ENCODE results near the gene TXNIP. TPM values are rescaled to one million over a fixed set of nuclear protein-coding genes. Genes with fewer than 3 reads are reported as not detected.

Gene TXNIP
- total RNA-seq, 1 donor from 2014 or later, result 107 TPM

- Mint-ChIP-seq H3K4me1 (ENCODE audit: unreplicated experiment) (peaks cover 60% of the 10 kb centered on the region), H3K4me3 (ENCODE audit: unreplicated experiment) (peak overlapping the region; percentile 93), H3K27ac (ENCODE audit: unreplicated experiment) (no peak overlapping the region), H3K36me3 (ENCODE audit: low read depth, unreplicated experiment) (peaks cover 4% of the 10 kb centered on the region), H3K9me3 (ENCODE audit: unreplicated experiment) (no peaks in the 10 kb centered on the region), H3K27me3 (ENCODE audit: unreplicated experiment) (peaks cover 29% of the 10 kb centered on the region)
- no peak for TF ChIP-seq CTCF (IDR thresholded peaks at IDR 0.05; ENCODE audit: unreplicated experiment)
- peak; percentile 75 for DNase-seq (ENCODE audit: low spot score)
These were observed 35.8 kb downstream of the TXNIP start for GRCh38 chr1:145960468-145961108.

GRCh38 chr1:145959957-145960467 lies 36.4 kb downstream of the TXNIP start:
- Mint-ChIP-seq H3K4me1 (ENCODE audit: unreplicated experiment) (peaks cover 65% of the 10 kb centered on the region), H3K4me3 (ENCODE audit: unreplicated experiment) (peak overlapping the region; percentile 70), H3K9me3 (ENCODE audit: unreplicated experiment) (no peaks in the 10 kb centered on the region), H3K36me3 (ENCODE audit: low read depth, unreplicated experiment) (peaks cover 4% of the 10 kb centered on the region), H3K27me3 (ENCODE audit: unreplicated experiment) (peaks cover 31% of the 10 kb centered on the region), H3K27ac (ENCODE audit: unreplicated experiment) (no peak overlapping the region)
- no peak for TF ChIP-seq CTCF (IDR thresholded peaks at IDR 0.05; ENCODE audit: unreplicated experiment)
- no peak for DNase-seq (ENCODE audit: low spot score)

- Mint-ChIP-seq H3K4me1 (ENCODE audit: unreplicated experiment) (peaks cover 71% of the 10 kb centered on the region), H3K36me3 (ENCODE audit: low read depth, unreplicated experiment) (peaks cover 4% of the 10 kb centered on the region), H3K27ac (ENCODE audit: unreplicated experiment) (peak overlapping the region; percentile 39), H3K27me3 (ENCODE audit: unreplicated experiment) (peaks cover 31% of the 10 kb centered on the region), H3K4me3 (ENCODE audit: unreplicated experiment) (peak overlapping the region; percentile 70), H3K9me3 (ENCODE audit: unreplicated experiment) (no peaks in the 10 kb centered on the region)
- no peak for TF ChIP-seq CTCF (IDR thresholded peaks at IDR 0.05; ENCODE audit: unreplicated experiment)
- DNase-seq (ENCODE audit: low spot score), result no peak
These were observed 37.0 kb downstream of the TXNIP start for GRCh38 chr1:145959333-145959732.

GRCh38 chr1:145958734-145959133 lies 37.6 kb downstream of the TXNIP start:
- DNase-seq (ENCODE audit: low spot score), result no peak
- peak overlapping the region; percentile 27 for H3K27ac Mint-ChIP-seq (ENCODE audit: unreplicated experiment)
- peaks cover 4% of the 10 kb centered on the region for H3K36me3 Mint-ChIP-seq (ENCODE audit: low read depth, unreplicated experiment)
- H3K27me3 Mint-ChIP-seq (ENCODE audit: unreplicated experiment), result peaks cover 31% of the 10 kb centered on the region
- no peaks in the 10 kb centered on the region for H3K9me3 Mint-ChIP-seq (ENCODE audit: unreplicated experiment)
- TF ChIP-seq CTCF (IDR thresholded peaks at IDR 0.05; ENCODE audit: unreplicated experiment), result no peak
- peak overlapping the region; percentile 70 for H3K4me3 Mint-ChIP-seq (ENCODE audit: unreplicated experiment)
- peaks cover 69% of the 10 kb centered on the region for H3K4me1 Mint-ChIP-seq (ENCODE audit: unreplicated experiment)
